Gastrocnemius medialis (tissue), 4 donors: ENCODE data around the gene OXCT1.

ENCODE experiments used
- CTCF ChIP-seq, 5 experiments: fragments of 450-650 bp in 3 of 5; fragments of 200-600 bp in 2 of 5; sonication (generic) in 2 of 5; IDR thresholded peaks in 4 of 5; conservative IDR thresholded peaks in 1 of 5; 1 replicate in 4 of 5; 2 replicates in 1 of 5; pipeline ENCODE4 v1.5.1; 2016 to 2019; ENCODE audit warnings: antibody characterized with exemption in 5 of 5, mild to moderate bottlenecking in 3 of 5, moderate library complexity in 3 of 5
- POLR2A ChIP-seq, 2 donors: fragments of 450-650 bp; IDR thresholded peaks; one replicate each; pipeline ENCODE4 v1.6.1; 2017; ENCODE audit warnings: antibody characterized with exemption in 2 of 2, mild to moderate bottlenecking in 2 of 2, moderate library complexity in 2 of 2

GRCh38 chr5:41832430-41832829, 37.8 kb downstream of the OXCT1 start:
- no peak for TF ChIP-seq CTCF (IDR thresholded peaks at IDR 0.05 in 4 of 5, conservative IDR thresholded peaks at IDR 0.05 in 1 of 5)
- TF ChIP-seq POLR2A (IDR thresholded peaks at IDR 0.05): no peak
